Gastrocnemius medialis (tissue), 4 donors: ENCODE results near the gene S100A14.

Experiments
- POLR2A ChIP-seq, 2 donors: fragments of 450-650 bp; IDR thresholded peaks; one replicate each; pipeline ENCODE4 v1.6.1; 2017; ENCODE audit warnings: antibody characterized with exemption in 2 of 2, mild to moderate bottlenecking in 2 of 2, moderate library complexity in 2 of 2
- TF ChIP-seq, protein P1 (sequence below), 5 experiments: fragments of 450-650 bp in 3 of 5; fragments of 200-600 bp in 2 of 5; sonication (generic) in 2 of 5; IDR thresholded peaks in 4 of 5; conservative IDR thresholded peaks in 1 of 5; 1 replicate in 4 of 5; 2 replicates in 1 of 5; pipeline ENCODE4 v1.5.1; 2016 to 2019; ENCODE audit warnings: antibody characterized with exemption in 5 of 5, mild to moderate bottlenecking in 3 of 5, moderate library complexity in 3 of 5

- no peak for TF ChIP-seq POLR2A (IDR thresholded peaks at IDR 0.05)
- TF ChIP-seq, protein P1, sequence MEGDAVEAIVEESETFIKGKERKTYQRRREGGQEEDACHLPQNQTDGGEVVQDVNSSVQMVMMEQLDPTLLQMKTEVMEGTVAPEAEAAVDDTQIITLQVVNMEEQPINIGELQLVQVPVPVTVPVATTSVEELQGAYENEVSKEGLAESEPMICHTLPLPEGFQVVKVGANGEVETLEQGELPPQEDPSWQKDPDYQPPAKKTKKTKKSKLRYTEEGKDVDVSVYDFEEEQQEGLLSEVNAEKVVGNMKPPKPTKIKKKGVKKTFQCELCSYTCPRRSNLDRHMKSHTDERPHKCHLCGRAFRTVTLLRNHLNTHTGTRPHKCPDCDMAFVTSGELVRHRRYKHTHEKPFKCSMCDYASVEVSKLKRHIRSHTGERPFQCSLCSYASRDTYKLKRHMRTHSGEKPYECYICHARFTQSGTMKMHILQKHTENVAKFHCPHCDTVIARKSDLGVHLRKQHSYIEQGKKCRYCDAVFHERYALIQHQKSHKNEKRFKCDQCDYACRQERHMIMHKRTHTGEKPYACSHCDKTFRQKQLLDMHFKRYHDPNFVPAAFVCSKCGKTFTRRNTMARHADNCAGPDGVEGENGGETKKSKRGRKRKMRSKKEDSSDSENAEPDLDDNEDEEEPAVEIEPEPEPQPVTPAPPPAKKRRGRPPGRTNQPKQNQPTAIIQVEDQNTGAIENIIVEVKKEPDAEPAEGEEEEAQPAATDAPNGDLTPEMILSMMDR (IDR thresholded peaks at IDR 0.05 in 4 of 5, conservative IDR thresholded peaks at IDR 0.05 in 1 of 5), result no peak
Measured at GRCh38 chr1:153599847-153600246, 16.3 kb downstream of the S100A14 start.
